ENCODE results near the gene PPP1R8. TPM values are rescaled to one million over a fixed set of nuclear protein-coding genes. Genes with fewer than 3 reads are reported as not detected.

The PPP1R8 gene
- total and polyA plus RNA-seq, 2 experiments from 2014 or later = 7.7 to 48.3 TPM

GRCh38 chr1:27894521-27894920 is 63.9 kb downstream of the PPP1R8 start:
- Histone ChIP-seq H2AFZ (no peak overlapping the region), H4K20me1 (ENCODE audit: insufficient read depth) (no peaks in the 10 kb centered on the region), H3K27me3 (replicated peaks; ENCODE audit: insufficient read depth) (no peaks in the 10 kb centered on the region), H3K4me1 (ENCODE audit: insufficient read depth) (no peaks in the 10 kb centered on the region), H3K36me3 (ENCODE audit: low read depth) (peaks cover 36% of the 10 kb centered on the region), H3K4me2 (ENCODE audit: unreplicated experiment) (no peak overlapping the region), H3K27ac (no peak overlapping the region), H3F3A (ENCODE audit: insufficient read depth) (peaks cover 12% of the 10 kb centered on the region), H3K9me2 (ENCODE audit: insufficient read depth) (no peaks in the 10 kb centered on the region), H3K9me3 (ENCODE audit: low read depth) (no peaks in the 10 kb centered on the region), H3K4me3 (no peak overlapping the region), H3K9ac (no peak overlapping the region), H3K79me2 (ENCODE audit: insufficient read depth) (no peaks in the 10 kb centered on the region)
- DNase-seq = no peak
- WGBS, 2 experiments (ENCODE audit: low coverage in 1 of 2, low lambda C conversion rate in 2 of 2, missing lambda C conversion rate in 2 of 2) = 69 to 83% methylated on average over 3 of the region's 3 CpGs
- in situ Hi-C loops (cut with MboI) = no loop called here
- no peak for TF ChIP-seq EZH2 (IDR thresholded peaks at IDR 0.05; ENCODE audit: insufficient read depth, poor library complexity, severe bottlenecking)
- no peak for TF ChIP-seq EZH2phosphoT487 (IDR thresholded peaks at IDR 0.05; ENCODE audit: insufficient read depth, low read depth)

Small RNAs within 50 kb of the gene (small RNA-seq; reads per million reads assigned to genes)
- gene RNU6-1245P (ENCODE audit: low read depth, low replicate concordance) (not detected), gene SCARNA1 (ENCODE audit: low read depth, low replicate concordance) (16.4 reads per million, percentile 87 among the genes with 10 or more reads in this experiment)

Other genes with a start within 250 kb of the PPP1R8 start
- 5.3 and 5.8 TPM in 2 replicates for gene AHDC1, start 226.6 kb upstream of the PPP1R8 start, total RNA-seq (2014; rRNA removed; shearing (Covaris generic))
- 3.9 and 4.5 TPM in 2 replicates for gene AHDC1, start 226.6 kb upstream of the PPP1R8 start, polyA plus RNA-seq (2016; fragmentation: Nextera tagmentation; extraction: Ambion mirVana)
- not detected in 2 replicates for gene FGR, start 195.6 kb upstream of the PPP1R8 start, total RNA-seq (2014; rRNA removed; shearing (Covaris generic))
- gene FGR, start 195.6 kb upstream of the PPP1R8 start, polyA plus RNA-seq (2016; fragmentation: Nextera tagmentation; extraction: Ambion mirVana) = not detected in 2 replicates
- gene IFI6, start 158.6 kb upstream of the PPP1R8 start, total RNA-seq (2014; rRNA removed; shearing (Covaris generic)) = 31.9 and 32.1 TPM in 2 replicates
- 50.2 and 53.5 TPM in 2 replicates for gene IFI6, start 158.6 kb upstream of the PPP1R8 start, polyA plus RNA-seq (2016; fragmentation: Nextera tagmentation; extraction: Ambion mirVana)
- gene FAM76A, start 104.8 kb upstream of the PPP1R8 start, total RNA-seq (2014; rRNA removed; shearing (Covaris generic)) = 10.2 and 15.3 TPM in 2 replicates
- gene FAM76A, start 104.8 kb upstream of the PPP1R8 start, polyA plus RNA-seq (2016; fragmentation: Nextera tagmentation; extraction: Ambion mirVana) = 6.2 and 6.9 TPM in 2 replicates
- 86.7 and 97.1 TPM in 2 replicates for gene STX12, start 57.6 kb upstream of the PPP1R8 start, total RNA-seq (2014; rRNA removed; shearing (Covaris generic))
- gene STX12, start 57.6 kb upstream of the PPP1R8 start, polyA plus RNA-seq (2016; fragmentation: Nextera tagmentation; extraction: Ambion mirVana) = 56.6 and 57.1 TPM in 2 replicates
- gene THEMIS2, start 41.8 kb downstream of the PPP1R8 start, total RNA-seq (2014; rRNA removed; shearing (Covaris generic)) = 3.3 and 4.4 TPM in 2 replicates
- gene THEMIS2, start 41.8 kb downstream of the PPP1R8 start, polyA plus RNA-seq (2016; fragmentation: Nextera tagmentation; extraction: Ambion mirVana) = 4.5 and 4.7 TPM in 2 replicates
- 32.0 and 39.1 TPM in 2 replicates for gene RPA2, start 83.8 kb downstream of the PPP1R8 start, total RNA-seq (2014; rRNA removed; shearing (Covaris generic))
- gene RPA2, start 83.8 kb downstream of the PPP1R8 start, polyA plus RNA-seq (2016; fragmentation: Nextera tagmentation; extraction: Ambion mirVana) = 42.7 and 46.5 TPM in 2 replicates
- gene SMPDL3B, start 104.2 kb downstream of the PPP1R8 start, total RNA-seq (2014; rRNA removed; shearing (Covaris generic)) = not detected in 2 replicates
- not detected in 2 replicates for gene SMPDL3B, start 104.2 kb downstream of the PPP1R8 start, polyA plus RNA-seq (2016; fragmentation: Nextera tagmentation; extraction: Ambion mirVana)
- 5.0 and 5.4 TPM in 2 replicates for gene XKR8, start 129.2 kb downstream of the PPP1R8 start, total RNA-seq (2014; rRNA removed; shearing (Covaris generic))
- gene XKR8, start 129.2 kb downstream of the PPP1R8 start, polyA plus RNA-seq (2016; fragmentation: Nextera tagmentation; extraction: Ambion mirVana) = 8.9 and 10.0 TPM in 2 replicates

Measured in GM23248 (cell line).